ENCODE results near the gene RNF2.

RNF2 gene

GRCh38 chr1:185066181-185066580 is 20.8 kb downstream of the RNF2 start:
- TF ChIP-seq GATA3 (IDR thresholded peaks at IDR 0.05; ENCODE audit: low read depth, low read length) (no peak), GATA2 (IDR thresholded peaks at IDR 0.05; ENCODE audit: low read depth, low read length) (no peak)

- TF ChIP-seq GATA2 (IDR thresholded peaks at IDR 0.05; ENCODE audit: low read depth, low read length) (peak; percentile 29; the same call in 1 of the 2 replicates), GATA3 (IDR thresholded peaks at IDR 0.05; ENCODE audit: low read depth, low read length) (no peak)
These were observed 23.0 kb downstream of the RNF2 start for GRCh38 chr1:185068341-185068740.

DNA sequence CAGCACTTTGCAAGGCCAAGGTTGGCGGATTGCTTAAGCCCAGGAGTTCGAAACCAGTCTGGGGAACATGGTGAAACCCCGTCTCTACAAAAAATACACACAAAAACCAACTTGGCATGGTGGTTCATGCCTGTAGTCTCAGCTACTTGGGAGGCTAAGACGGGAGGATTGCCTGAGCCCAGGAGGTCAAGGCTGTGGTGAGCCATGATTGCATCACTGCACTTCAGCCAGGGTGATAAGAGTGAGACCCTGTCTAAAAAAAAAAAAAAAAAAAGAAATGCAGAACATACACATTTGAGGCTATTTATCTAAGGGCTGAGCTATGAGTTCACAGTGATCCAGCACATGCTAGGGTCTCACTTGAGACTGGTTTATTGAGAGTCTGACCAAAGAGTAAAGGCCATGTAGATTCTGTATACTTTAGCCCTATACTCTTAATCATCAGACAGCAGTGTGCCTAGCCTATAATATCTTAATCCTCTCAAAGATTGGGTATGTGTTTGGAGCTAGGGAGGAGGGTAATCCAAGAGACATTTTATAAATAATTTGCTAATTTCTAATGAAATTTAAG is 23.9 kb downstream of the RNF2 start:
- TF ChIP-seq GATA2 (IDR thresholded peaks at IDR 0.05; ENCODE audit: low read depth, low read length) = no peak
- TF ChIP-seq GATA3 (IDR thresholded peaks at IDR 0.05; ENCODE audit: low read depth, low read length) = no peak

- TF ChIP-seq GATA2 (IDR thresholded peaks at IDR 0.05; ENCODE audit: low read depth, low read length) (no peak), GATA3 (IDR thresholded peaks at IDR 0.05; ENCODE audit: low read depth, low read length) (no peak)
These were observed 24.7 kb downstream of the RNF2 start for GRCh38 chr1:185070051-185070450.

GRCh38 chr1:185073725-185074124 is 28.4 kb downstream of the RNF2 start:
- TF ChIP-seq GATA2 (IDR thresholded peaks at IDR 0.05; ENCODE audit: low read depth, low read length) (no peak), GATA3 (IDR thresholded peaks at IDR 0.05; ENCODE audit: low read depth, low read length) (no peak)

DNA sequence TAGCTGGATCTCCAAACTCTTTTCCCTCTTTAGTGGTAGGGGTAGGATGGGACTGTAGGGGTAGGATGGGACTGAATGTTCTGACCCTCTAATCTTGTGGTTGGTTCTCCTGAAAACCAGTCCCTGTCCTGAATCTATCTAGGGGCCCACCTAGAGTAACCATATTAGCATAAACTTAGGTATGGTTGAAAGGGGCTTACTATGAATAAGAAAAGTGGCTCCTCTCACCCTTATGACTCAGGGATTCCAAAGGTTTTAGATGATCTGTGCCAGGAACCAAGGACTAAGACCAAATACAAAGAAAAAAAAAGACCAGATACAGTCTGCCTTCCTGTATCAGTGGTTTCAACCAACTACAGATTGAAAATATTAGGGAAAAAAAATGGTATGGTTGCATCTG is 28.9 kb downstream of the RNF2 start:
- no peak for TF ChIP-seq GATA3 (IDR thresholded peaks at IDR 0.05; ENCODE audit: low read depth, low read length)
- no peak for TF ChIP-seq GATA2 (IDR thresholded peaks at IDR 0.05; ENCODE audit: low read depth, low read length)

DNA sequence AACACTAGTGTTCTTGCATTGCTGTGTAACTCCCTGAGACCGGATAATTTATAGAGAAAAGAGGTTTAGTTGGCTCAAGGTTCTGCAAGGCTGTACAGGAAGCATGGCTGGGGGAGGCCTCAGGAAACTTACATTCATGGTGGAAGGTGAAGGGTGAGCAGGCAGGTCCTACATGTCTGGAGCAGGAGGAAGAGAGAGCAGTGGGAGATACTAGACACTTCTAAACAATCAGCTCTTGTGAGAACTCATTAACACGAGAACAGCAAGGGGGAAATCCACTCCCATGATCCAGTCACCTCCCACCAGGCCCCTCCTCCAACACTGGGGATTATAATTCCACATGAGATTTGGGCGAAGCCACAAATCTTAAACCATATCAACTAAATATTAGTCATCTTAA is 30.1 kb downstream of the RNF2 start:
- TF ChIP-seq GATA3 (IDR thresholded peaks at IDR 0.05; ENCODE audit: low read depth, low read length) (no peak), GATA2 (IDR thresholded peaks at IDR 0.05; ENCODE audit: low read depth, low read length) (no peak)

- TF ChIP-seq GATA2 (IDR thresholded peaks at IDR 0.05; ENCODE audit: low read depth, low read length) = no peak
- no peak for TF ChIP-seq GATA3 (IDR thresholded peaks at IDR 0.05; ENCODE audit: low read depth, low read length)
These were observed 32.0 kb downstream of the RNF2 start for GRCh38 chr1:185077374-185077773.

- TF ChIP-seq GATA3 (IDR thresholded peaks at IDR 0.05; ENCODE audit: low read depth, low read length) (no peak), GATA2 (IDR thresholded peaks at IDR 0.05; ENCODE audit: low read depth, low read length) (no peak)
These were observed 35.1 kb downstream of the RNF2 start for GRCh38 chr1:185080422-185080821.

- TF ChIP-seq GATA2 (IDR thresholded peaks at IDR 0.05; ENCODE audit: low read depth, low read length) (no peak), GATA3 (IDR thresholded peaks at IDR 0.05; ENCODE audit: low read depth, low read length) (no peak)
These were observed 38.5 kb downstream of the RNF2 start for GRCh38 chr1:185083818-185084217.

GRCh38 chr1:185087101-185087500 is 41.7 kb downstream of the RNF2 start:
- no peak for TF ChIP-seq GATA3 (IDR thresholded peaks at IDR 0.05; ENCODE audit: low read depth, low read length)
- no peak for TF ChIP-seq GATA2 (IDR thresholded peaks at IDR 0.05; ENCODE audit: low read depth, low read length)

DNA sequence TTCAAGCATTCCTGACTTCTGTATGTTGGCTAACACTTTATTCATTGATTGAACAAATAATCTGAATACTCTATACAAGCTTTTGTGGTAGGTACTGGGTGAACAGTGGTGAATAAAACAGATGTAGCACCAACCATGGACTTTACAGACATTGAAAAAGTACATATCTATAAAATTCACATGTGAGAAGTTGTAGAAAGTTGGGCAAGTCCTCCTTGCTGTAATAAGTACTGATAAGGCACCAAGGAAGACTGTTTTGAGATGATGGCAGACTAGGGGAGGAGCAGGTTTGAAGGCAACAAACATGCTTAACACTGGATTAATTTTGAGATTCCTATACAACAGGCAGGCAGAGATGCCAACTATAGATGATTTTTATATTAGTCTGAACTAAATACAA is 42.4 kb downstream of the RNF2 start:
- TF ChIP-seq GATA2 (IDR thresholded peaks at IDR 0.05; ENCODE audit: low read depth, low read length) (no peak), GATA3 (IDR thresholded peaks at IDR 0.05; ENCODE audit: low read depth, low read length) (no peak)

- TF ChIP-seq GATA2 (IDR thresholded peaks at IDR 0.05; ENCODE audit: low read depth, low read length) = no peak
- TF ChIP-seq GATA3 (IDR thresholded peaks at IDR 0.05; ENCODE audit: low read depth, low read length) = no peak
These were observed 46.1 kb downstream of the RNF2 start for GRCh38 chr1:185091480-185091879.

DNA sequence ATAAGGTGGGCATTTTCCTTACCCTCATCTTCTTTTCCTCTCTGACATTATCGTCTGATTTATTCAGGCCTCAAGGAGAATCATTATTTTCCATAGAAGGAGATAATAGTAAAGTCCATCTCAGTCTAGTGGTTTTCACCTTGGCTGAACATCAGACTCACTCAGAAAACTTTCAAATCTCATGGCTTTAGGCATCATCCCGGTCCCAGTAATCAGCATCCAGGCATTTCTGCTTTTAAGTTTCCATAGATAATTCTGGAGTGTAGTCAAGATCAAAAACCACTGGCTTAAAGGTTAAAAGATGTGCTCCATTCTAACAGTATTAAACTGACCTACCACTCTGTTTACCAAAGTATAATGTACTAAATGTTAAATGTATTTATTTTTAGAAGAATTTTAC is 49.4 kb downstream of the RNF2 start:
- TF ChIP-seq GATA3 (IDR thresholded peaks at IDR 0.05; ENCODE audit: low read depth, low read length) (no peak), GATA2 (IDR thresholded peaks at IDR 0.05; ENCODE audit: low read depth, low read length) (no peak)

DNA sequence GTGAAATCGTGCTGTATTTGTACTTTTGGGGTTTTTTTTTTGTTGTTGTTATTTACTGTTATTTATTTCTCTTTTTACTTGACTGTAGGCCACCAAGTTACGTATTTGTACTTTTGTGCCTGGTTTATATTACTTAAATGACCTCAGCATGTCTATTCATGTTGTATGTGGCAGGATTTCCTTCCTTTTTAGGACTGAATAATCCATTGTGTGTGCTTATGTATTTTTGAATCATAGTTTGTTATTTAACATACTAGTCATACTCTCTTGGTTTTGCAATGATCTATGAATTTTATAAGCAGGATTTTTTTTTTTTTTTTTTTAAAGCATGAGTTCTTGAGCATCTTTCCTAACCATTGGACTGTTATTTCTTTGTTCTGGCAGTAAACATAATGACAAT is 51.2 kb downstream of the RNF2 start:
- no peak for TF ChIP-seq GATA2 (IDR thresholded peaks at IDR 0.05; ENCODE audit: low read depth, low read length)
- no peak for TF ChIP-seq GATA3 (IDR thresholded peaks at IDR 0.05; ENCODE audit: low read depth, low read length)

DNA sequence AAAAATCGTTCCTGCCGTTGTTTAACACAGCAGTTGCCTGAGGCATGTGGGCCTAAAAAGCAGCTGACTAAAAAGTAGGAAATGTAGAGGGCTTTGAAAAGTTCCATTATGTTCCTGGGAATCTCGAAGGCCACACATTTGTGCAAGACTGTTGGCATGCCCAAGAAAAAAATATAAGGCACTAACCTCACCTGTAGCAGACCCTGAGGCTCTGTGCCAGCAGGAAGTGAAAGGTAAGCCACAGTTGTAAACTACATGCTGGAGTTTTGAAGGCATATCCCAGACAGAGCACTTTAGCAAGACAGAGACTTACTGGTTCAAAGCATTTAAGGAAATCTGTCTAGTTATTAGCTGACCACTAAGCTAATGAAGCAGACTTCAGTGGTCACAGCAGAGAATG is 58.7 kb downstream of the RNF2 start:
- TF ChIP-seq GATA2 (IDR thresholded peaks at IDR 0.05; ENCODE audit: low read depth, low read length) = no peak
- no peak for TF ChIP-seq GATA3 (IDR thresholded peaks at IDR 0.05; ENCODE audit: low read depth, low read length)

Measured in SH-SY5Y (cell line).